Stimulated activated CD4-positive, alpha-beta T cell treated with anti-CD3 and anti-CD28 coated beads, Interleukin-1b, Interleukin-23, amount 100 ng/mL, for 24 hours (primary cell): ENCODE measurements around the gene ICA1L.
"Not testable (repeated sequence)": the region's sequence is repeated elsewhere in the genome, so short reads cannot be mapped to it uniquely, and the experiment has no call there.

Source experiments
- DNase-seq, 4 experiments: peaks; one replicate each; pipeline ENCODE4 v3.0.0-alpha.2; 2020; ENCODE audit warnings: low read depth in 4 of 4, low spot score in 1 of 4

Gene ICA1L

DNA sequence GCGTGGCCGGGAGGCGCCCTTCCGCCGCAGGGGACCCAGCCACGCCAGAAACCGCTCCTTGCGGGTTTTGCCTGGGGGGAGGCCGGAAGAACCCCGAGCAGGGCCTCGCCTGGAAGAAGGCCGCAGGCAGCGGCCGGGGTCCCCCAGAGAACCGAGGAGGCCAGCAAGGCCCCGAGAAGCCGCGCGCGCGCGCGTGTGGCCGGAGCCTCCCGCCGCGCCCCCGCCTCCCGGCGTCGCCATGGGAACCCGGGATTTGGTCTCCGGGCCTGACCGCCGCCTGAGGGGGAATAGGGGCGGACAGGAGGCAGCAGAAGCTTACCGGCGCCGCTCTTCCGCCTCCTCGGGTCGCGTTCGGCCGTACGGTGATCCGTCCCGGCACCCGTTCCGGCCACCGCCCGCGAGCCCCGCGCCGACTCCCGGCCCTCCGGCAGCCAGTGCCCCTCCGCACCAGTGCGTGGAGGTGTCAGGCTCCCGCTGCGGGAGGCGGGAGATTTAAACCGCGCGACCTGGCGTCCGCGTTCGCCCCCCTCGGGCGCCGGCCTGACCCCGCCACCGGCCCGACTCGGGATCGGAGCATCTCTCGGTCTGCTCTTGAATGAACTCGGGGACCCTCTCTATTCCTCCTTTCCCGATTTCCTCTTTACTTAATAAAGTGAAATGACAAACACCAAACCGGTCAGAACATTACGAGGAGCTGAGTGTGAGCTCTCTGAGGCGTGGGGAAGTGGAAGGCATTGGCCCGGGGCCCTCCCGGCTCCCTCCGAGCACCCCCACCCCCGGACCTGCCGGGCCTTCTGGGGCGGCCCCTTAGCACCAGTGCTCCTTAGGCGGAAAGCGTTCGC, at the start of gene ICA1L:
Gene ICA1L, minus strand, starts transcription at position 467 of the 842 bp plus-strand sequence. CDS start 42,757 bp downstream, outside the sequence.
- peak; percentile 7 to 50 (median 30) for DNase-seq

DNA sequence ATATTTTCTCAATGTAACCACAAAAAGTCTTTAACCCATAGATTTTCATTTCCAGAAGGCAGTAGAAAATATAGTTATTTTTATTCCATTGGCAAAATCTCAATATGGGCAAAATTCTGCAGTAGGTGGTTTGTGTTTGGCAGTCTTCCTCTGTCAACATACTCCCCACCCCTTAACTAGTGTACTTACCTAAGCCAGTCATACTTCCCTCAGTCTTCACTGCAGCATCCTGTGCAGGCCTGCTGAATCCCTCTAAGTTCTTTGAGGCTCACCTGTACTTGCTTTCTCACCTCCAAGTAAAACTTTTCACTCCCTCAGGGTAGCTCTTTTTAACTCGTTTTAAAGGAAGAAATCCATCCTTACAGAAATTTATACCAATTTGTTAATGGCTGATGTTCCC, 47.3 kb upstream of the ICA1L start:
- no peak for DNase-seq

DNA sequence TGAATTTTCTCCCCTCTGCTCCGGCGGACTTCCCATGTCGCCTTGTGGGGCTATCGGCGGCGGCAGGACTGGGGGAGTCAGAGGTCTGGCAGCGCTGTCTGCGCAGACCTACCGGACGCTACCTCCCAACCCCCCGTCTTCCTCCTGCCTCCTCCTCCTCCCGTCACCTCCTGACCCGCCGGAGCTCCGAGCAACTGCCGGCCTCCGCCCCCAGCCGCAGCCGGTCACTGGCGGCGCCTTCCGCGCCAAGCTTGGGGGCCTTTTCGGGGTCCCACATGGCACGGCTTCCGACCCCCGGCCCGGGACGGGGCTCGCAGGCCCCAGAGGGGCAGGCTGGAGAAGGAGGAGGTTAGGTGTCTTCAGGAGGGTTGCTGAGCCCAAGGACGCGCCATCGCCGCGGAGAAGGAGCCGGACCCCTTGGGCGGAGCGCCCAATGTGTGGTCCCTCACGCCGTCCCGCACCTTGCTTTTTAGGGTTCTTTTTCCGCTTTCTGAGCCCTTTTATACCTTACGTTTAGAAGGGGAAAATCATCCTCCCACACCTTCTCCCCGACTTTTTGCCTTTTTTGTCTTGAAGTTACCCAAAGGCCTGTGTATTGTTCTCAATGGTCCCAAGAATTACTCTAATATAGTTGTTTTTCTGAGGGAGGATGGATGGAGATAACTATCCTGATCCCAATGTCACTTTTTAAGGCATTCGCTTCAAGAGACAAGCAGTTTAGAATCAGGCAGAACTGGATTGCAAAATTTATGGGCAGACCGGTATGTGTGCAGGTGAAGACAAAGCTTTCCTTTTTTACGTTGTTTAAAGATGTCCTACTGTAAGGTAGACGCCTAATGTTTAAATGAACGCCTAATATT, 41.0 kb upstream of the ICA1L start:
- DNase-seq = not testable (repeated sequence)

DNA sequence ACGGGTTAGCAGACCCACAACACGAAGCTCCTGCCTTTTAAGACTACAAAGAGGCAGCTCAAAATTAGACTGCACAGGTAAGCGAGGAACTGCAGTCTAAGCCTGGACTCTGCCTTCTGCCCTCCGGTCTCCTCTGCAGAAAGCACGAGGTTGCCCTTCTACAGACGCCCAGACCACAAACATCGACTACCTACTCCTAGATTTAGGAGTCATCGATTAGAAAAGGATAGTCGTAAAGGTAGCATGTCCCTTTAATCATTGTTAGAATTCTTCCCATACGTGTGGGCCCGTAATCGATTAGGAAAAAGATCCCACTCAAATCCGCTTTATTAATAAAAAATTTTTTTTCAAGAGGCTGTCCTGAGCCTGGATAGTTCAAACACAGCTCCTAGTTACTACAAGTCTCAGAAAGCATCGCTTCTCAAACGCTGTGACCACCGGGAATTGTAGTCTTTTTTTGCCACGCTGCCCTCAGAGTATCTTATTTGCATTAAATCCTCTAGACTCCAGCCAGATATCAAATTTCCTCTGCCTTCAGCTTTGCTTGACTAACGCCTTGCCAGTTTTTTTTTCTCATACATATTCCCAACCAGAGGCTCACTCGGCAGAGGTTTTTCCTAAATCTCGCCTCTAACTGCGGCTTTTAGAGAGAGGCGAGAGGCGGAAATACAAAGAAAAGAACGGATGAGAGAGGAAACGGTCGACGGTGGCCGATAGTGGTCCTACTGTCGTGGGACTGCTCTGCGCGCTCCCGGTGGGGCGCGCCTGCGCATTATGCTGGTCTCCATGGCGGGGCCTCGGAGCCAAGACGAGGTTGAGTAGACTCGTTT, 40.2 kb upstream of the ICA1L start, which contains the start of the genes CARF and WDR12:
Gene CARF, plus strand, starts transcription at position 764 of the 830 bp plus-strand sequence. CDS start 29,628 bp downstream, outside the sequence.
Gene WDR12, minus strand, starts transcription at position 162 of the 830 bp plus-strand sequence. CDS start 197 bp downstream, outside the sequence.
- DNase-seq = peak; percentile 59 to 86 (median 80)

DNA sequence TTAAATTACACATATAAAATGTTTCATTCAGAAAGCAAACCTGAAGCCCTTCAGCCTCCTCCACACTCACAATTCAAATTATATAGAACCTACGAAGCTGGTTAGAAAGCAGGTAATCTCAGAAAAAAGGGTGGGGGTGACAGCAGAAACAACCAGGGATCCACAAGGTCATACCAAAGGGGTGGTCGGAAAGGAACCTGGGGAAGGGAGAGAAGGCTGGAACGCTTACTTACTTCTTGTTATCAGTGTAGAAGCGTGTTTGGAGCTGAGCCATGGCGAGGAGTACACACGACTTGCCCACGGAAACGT, 39.6 kb upstream of the ICA1L start:
- no peak for DNase-seq

DNA sequence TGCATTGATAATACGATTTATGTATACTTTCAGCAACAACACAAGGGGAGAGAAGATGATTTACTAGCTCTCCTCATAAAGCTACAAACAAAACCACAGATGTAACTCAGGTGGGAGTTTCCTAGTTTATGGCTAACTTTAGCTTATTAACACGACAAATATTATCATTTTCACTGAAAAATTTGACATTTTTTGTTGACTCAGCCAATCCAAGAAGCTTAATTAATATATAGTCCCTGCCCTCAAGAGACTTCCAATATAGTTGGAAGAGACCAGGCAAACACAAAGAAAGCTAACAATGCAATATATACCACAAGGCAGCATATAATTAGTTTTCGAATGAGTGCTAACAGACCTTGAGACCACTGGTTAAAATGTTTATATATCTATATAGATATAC, 39.1 kb upstream of the ICA1L start:
- DNase-seq = no peak

DNA sequence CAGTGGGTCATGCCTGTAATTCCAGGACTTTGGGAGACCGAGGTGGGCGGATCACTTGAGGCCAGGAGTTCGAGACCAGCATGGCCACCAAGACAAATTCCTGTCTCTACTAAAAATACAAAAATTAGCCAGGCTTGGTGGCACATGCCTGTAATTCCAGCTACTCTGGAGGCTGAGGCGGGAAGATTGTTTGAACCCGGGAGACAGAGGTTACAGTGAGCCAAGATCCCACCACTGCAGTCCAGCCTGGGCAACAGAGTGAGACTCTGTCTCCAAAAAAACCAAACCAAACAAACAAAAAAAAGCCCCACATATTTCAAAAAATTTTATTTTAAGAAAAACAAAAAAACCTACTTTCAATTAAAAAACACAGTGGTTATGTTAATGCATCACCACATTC, 38.7 kb upstream of the ICA1L start:
- DNase-seq = not testable (repeated sequence)

DNA sequence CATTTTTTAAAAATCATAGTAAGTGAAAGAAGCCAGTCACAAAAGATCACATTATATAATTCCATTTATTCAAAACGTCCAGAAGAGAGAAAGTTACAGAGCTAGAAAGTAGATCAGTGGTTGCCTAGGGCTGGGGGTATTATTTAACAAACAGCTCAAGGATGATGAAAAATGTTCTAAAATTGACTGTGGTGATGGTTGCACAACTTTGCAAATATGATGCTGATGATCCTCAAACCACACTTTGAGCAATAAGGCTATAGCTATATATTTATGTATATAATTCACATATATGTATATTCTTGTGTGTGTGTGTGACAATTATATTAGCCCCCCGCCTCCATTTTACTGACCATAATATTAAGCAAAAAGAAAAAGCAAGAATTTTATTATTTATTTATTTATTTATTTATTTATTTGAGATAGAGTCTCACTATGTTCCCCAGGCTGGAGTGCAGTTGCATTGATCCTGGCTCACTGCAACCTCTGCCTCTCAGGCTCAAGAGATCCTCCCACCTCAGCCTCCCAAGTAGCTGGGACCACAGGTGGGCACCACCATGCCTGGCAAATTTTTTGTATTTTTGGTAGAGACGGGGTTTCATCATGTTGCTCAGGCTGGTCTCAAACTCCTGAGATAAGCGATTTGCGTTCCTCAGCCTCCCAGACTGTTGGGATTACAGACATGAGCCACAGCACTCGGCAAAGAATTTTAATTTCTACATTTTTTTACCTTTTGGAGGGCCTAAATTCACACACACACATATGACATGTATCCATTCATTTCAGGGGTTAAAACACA, 38.0 kb upstream of the ICA1L start:
- no peak for DNase-seq

DNA sequence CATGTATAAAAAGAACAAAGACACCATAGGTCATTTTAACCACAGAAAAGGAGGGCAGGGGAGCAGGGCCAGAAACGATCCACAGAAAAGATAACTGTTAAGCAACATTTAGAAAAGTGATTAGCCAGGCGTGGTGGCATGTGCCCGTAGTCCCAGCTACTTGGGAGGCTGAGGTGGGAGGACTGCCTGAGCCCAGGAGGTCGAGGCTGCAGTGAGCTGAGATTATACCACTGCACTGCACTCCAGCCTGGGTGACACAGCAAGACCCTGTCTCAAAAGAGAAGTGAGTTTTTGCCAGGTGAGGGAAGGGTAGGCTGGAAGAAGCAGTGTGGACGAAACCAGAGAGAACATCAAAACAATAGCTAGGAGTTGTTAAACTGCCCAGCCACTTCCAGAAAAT, 36.6 kb upstream of the ICA1L start:
- DNase-seq = no peak

DNA sequence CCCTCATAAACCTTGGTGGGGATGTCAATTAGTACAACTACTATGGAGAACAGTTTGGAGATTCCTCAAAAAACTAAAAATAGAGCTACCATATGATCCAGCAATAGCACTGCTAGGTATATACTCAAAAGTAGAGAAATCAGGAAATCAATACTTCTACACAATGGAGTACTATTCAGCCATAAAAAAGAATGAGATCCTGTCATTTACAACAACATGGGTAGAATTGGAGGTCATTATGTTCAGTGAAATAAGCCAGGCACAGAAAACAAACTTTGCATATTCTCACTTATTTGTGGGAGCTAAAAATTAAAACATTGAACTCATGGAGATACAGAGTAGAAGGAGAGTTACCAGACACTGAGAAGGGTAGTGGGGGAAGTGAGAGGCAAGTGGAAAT, 33.9 kb upstream of the ICA1L start:
- not testable (repeated sequence) for DNase-seq

DNA sequence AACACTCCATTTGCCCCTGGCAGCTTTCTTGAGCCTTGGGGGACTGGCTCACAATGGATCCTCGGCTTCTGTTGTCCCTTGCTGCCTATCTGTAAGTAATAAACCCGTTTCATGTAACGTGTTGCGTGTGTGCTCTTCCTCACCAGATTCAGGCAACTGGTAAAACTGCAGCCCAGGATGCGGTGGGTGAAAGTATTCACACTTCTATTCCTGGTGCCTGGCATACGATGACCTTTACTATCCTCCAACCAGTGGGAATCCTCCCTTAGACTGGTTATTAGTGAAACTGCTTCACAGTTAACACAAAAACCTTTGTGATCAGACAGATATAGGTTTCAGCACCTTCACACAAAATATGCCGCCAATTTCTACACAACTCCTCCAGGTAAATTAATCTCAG, 13.6 kb upstream of the ICA1L start:
- no peak for DNase-seq

DNA sequence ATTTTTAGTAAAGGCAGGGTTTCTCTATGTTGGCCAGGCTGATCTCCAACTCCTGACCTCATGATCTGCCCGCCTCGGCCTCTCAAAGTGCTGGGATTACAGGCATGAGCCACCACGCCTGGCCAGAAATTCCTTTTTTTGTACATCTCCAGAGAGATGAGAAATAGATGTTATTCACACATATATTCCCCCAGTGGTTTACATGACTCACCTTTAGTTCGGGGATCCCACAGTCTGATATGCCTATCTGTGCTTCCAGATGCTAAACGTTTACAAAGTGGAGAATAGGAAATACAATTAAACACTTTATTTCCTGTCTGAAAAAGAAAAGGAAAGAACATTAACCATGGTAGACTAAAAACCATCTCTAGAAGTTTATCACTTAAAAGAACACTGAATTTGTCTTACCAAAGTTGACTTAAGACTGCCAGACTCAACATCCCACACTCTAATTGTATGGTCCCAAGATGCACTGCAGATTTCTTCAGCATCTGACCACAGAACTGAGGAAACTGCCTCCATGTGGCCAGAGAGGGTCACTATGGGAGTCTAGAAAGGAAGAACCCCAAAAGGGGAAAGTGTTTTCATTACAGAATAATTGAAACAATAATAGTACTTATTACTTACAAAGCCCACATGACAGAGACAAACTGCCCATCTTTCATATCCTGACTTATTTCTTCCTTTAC, 12.6 kb upstream of the ICA1L start:
- DNase-seq = no peak

DNA sequence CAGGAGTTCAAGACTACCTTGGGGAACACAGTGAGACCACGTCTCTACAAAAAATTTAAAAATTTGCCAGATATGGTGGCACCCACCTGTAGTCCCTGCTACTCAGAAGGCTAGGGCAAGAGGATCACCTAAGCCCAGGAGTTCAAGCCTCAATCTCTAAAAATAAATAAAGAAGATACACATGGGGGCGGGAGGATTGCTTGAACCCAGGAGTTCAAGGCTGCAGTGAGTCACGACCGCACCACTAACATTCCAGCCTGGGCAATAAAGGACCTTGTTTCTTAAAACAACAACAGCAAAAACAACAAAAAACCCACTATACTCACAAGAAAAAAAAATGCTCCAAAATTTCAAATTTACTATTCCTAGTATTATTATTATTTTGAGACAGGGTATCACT, 10.0 kb upstream of the ICA1L start:
- DNase-seq = no peak

DNA sequence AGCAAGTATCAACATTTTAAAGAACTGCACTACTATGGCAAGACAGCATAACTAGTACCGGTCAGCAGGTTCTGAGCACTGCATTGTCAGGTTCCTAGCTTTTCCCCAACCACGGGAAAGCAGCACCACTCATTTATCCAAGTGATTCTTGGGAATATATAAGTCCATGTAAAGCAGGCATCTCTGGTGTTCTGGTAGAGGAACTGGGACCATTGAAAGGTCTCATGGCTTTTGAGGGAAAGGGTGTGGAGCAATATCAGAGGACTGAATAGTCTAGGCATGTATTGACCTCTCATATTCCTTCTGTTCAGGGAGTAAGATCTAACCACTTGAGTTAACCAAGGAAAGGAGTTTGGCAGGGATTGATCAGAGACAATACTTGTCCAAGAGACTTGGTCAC, 6.1 kb upstream of the ICA1L start:
- DNase-seq = no peak

DNA sequence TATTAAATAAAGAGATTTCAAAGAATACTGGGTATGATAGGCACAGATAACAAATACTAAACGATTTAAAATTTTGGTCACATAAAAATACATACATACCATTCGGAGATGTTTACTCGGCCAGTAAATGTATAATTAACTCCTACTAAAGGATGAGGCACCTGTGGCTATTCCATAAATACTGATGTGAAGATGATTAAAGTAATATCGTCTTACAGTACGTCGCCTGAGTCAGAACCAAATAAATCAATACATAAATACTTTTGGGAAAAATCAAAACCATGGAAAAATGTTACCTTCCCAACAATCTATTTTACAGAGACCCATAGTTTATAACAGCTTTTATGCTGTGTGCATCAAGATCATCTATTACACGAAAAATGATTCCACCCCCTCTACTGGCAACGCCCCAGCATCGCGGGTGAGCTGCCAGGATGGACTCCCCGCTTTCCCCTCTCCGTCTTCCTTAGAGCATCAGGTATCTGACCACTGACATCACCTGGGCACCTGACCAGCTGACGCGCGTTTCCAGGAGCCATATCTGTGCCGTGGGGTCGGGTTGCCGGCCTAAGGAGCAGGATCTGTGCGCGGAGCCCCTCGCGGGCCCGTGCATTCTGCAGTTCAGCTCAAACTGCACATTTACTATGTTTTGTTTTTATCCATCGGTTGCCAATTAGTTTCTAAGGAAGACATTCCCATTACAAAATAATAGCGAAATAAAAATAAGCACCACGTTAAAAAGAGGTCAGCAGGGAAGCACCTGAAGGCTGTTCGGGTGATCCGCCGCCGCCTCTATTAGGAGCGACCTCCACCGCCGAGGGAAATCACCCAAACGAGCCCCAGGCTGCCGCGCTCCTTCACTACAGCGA, 901 bp downstream of the ICA1L start:
- DNase-seq = peak; percentile 12 to 49 (median 32)

DNA sequence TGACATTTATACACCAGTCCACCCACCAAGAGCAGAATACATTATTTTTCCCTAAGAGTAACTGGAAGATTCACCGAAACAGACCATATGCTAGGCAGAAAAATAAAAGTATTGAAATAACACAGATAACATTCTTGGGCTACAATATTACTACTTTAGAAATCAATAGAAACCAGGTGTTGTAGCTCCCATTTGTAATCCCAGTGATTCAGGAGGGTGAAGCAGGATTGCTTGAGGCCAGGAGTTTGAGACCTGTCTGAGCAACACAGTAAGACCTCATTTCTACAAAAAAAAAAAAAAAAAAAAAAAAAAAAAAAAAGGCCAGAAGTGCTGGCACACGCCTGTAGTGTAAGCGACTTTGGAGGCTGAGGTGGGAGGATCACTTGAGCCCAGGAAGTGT, 9.6 kb downstream of the ICA1L start:
- DNase-seq = no peak

DNA sequence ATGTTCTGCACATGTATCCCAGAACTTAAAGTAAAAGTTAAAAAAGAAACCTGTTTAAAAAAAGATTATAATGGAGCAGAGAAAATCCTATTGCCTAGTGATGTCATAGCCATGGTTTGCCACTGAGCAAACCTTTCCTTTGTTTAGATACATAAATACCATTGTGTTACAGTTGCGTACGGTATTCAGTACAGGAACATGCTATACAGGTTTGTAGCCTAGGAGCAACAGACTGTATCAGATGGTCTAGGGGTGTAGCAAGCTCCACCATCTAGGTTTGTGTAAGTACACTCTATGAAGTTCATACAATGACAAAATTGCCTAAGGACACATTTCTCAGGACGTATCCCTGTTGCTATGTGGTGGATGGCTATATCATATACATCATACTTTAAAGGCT, 13.0 kb downstream of the ICA1L start:
- DNase-seq = no peak

DNA sequence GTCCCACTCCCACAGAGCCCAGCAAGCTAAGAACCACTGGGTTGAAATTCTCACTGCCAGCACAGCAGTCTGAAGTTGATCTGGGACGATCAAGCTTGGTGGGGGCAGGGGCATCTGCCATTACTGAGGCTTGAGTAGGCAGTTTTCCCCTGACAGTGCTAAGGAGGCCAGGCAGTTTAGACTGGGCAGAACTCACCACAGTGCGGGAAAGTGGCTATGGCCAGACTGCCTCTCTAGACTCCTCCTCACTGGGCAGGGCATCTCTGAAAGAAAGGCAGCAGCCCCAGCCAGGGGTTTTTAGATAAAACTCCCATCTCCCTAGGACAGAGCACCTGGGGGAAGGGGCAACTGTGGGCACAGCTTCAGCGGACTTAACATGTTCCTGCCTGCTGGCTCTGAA, 22.2 kb downstream of the ICA1L start:
- not testable (repeated sequence) for DNase-seq

DNA sequence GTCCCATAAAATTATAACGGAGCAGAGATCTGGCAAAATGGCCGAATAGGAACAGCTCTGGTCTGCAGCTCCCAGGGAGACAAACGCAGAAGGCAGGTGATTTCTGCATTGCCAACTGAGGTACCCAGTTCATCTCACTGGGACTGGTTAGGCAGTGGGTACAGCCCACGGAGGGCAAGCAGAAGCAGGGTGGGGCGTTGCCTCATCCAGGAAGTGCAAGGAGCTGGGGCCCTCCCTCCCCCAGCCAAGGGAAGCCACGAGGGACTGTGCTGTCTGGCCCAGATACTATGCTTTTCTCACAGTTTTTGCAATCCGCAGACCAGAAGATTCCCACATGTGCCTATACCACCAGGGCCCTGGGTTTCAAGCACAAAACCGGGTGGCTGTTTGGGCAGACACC, 22.8 kb downstream of the ICA1L start:
- no peak for DNase-seq
